Astrocyte (in vitro differentiated cells and primary cell): ENCODE results near the gene COMMD8.

ENCODE experiments used
- EZH2 ChIP-seq: IDR thresholded peaks from 2 replicates; pipeline ENCODE4 v1.6.1; 2012; ENCODE audit warnings: mild to moderate bottlenecking, low read length, inconsistent platforms; ENCODE audit not compliant: insufficient read depth
- TF ChIP-seq, protein P1 (sequence below): IDR thresholded peaks from 2 replicates; pipeline ENCODE4 v1.5.1; 2011; ENCODE audit warnings: low read depth, mild to moderate bottlenecking, inconsistent platforms, low read length, moderate library complexity; ENCODE audit not compliant: insufficient read depth

DNA sequence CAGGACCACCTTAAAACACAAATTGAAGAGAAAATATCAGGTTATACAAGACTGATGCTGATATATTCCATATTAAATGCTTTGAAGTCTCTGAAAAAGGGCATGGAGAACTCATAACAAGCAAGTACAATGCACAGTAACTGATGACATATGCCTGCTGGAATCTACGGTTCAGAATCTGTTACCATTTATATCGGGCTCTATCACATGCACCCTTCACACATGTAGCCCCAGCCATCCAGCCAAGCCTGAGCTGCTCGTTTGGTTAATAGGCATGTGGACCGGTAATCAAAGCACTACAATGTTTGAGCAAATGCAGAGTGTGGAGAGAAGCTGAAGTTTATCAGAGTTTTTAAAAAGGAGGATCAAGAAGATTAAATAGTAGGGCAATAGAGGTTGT, 11.8 kb downstream of the COMMD8 start:
- TF ChIP-seq, protein P1, sequence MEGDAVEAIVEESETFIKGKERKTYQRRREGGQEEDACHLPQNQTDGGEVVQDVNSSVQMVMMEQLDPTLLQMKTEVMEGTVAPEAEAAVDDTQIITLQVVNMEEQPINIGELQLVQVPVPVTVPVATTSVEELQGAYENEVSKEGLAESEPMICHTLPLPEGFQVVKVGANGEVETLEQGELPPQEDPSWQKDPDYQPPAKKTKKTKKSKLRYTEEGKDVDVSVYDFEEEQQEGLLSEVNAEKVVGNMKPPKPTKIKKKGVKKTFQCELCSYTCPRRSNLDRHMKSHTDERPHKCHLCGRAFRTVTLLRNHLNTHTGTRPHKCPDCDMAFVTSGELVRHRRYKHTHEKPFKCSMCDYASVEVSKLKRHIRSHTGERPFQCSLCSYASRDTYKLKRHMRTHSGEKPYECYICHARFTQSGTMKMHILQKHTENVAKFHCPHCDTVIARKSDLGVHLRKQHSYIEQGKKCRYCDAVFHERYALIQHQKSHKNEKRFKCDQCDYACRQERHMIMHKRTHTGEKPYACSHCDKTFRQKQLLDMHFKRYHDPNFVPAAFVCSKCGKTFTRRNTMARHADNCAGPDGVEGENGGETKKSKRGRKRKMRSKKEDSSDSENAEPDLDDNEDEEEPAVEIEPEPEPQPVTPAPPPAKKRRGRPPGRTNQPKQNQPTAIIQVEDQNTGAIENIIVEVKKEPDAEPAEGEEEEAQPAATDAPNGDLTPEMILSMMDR = no peak
- TF ChIP-seq EZH2 = no peak
